Epithelial cell of prostate (primary cell): ENCODE measurements around the gene PLA2G6.
"Not testable (repeated sequence)": the region's sequence is repeated elsewhere in the genome, so short reads cannot be mapped to it uniquely, and the experiment has no call there.

Experiments
- DNase-seq: peaks from one replicate; pipeline ENCODE4 v3.0.0-alpha.2; 2011; ENCODE audit warnings: low read depth, low spot score
- H3K27ac ChIP-seq: fragments of 450-650 bp; 2 replicates; pipeline ENCODE4 v1.5.1; 2017; ENCODE audit warnings: mild to moderate bottlenecking

The PLA2G6 gene

GRCh38 chr22:38191731-38192474 is 10.3 kb upstream of the PLA2G6 start:
- no peak for DNase-seq
- H3K27ac ChIP-seq, result no peak overlapping the region

- no peak for DNase-seq
Measured at GRCh38 chr22:38191055-38191454, 9.4 kb upstream of the PLA2G6 start.

GRCh38 chr22:38190581-38190980 is 9.0 kb upstream of the PLA2G6 start:
- no peak for DNase-seq

More at GRCh38 chr22:38191055-38191454, 9.4 kb upstream of the PLA2G6 start:
- no peak overlapping the region for H3K27ac ChIP-seq

DNA sequence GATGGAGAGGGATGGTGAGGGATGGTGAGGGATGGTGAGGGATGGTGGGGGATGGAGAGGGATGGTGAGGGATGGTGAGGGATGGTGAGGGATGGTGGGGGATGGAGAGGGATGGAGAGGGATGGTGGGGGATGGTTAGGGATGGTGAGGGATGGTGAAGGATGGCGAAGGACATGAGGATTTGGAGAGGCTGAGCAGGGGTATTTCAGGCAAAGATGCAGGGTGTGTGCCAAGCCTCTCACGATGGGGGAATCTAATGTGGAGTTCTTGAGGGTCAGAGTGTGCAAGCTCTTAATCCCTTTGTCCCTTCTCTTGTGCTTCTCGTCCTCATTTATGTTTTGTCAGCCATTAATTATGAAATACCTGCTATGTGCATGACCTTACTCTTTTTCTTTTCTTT is 7.5 kb upstream of the PLA2G6 start:
- no peak for DNase-seq

More at GRCh38 chr22:38190581-38190980, 9.0 kb upstream of the PLA2G6 start:
- no peak overlapping the region for H3K27ac ChIP-seq

GRCh38 chr22:38187413-38188212 is 6.0 kb upstream of the PLA2G6 start:
- no peak for DNase-seq

More for the DNA sequence above, 7.5 kb upstream of the PLA2G6 start:
- H3K27ac ChIP-seq, result no peak overlapping the region

GRCh38 chr22:38186429-38186828 is 4.8 kb upstream of the PLA2G6 start:
- DNase-seq, result no peak
- no peak overlapping the region for H3K27ac ChIP-seq

More at GRCh38 chr22:38187413-38188212, 6.0 kb upstream of the PLA2G6 start:
- H3K27ac ChIP-seq, result no peak overlapping the region

DNA sequence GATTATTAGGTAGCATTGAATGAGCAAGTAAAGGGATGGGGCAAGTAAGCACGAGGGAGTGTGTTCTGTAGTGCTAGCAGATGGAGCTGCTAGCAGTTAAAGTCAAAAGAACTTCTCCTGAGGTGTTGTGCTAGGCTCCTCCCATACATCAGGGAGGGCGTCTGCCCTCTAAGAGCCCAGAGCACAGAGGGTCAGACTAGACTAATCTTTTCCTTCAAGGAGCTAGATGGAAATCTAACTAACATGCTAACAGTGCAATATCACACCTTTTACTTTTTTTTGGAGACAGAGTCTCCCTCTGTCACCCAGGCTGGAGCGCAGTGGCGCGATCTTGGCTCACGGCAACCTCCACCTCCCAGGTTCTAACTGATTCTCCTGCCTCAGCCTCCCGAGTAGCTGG is 3.2 kb upstream of the PLA2G6 start:
- H3K27ac ChIP-seq, result no peak overlapping the region
- no peak for DNase-seq

DNA sequence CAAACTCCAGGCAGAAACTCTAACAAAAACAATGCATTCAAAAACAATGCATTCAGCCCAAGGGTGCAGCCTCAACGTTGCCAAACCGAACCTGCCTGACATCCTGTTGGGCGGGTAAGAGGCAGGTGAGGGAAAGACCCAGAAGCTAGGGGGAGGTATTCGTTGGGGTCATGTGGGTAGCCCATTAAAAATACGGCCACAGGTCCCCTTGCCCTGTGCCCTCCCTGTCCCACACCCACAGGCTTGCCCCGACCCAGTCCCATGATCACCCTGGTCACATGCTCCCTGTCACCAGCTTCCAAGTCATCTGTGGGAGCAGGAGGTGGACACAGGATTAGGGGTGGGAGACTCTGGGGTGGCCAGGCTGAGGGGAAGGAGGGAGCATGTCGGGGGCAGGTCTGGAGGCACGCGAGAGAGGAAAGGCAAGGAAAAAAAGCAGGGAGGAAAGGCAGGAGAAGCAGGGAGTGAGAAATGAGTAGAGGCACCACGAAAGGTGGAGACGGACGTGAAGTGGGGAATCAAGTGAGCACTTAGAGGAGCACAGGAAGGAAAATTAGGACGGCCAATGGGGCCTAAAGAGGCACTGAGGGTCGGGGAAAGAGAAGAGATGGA is 683 bp downstream of the PLA2G6 start:
- DNase-seq, result peak; percentile 70

DNA sequence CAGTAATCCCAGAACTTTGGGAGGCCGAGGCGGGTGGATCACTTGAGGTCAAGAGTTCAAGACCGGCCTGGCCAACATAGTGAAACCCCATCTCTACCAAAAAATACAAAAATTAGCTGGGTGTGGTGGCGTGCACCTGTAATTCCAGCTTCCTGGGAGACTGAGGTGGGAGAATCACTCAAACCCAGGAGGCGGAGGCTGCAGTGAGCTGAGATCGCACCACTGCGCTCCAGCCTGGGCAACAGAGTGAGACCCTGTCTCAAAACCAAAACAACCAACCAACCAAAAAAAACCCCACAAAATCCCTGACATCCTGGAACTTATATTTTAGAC is 3.1 kb downstream of the PLA2G6 start:
- DNase-seq, result not testable (repeated sequence)
- H3K27ac ChIP-seq, result peak overlapping the region; percentile 100

More for the DNA sequence above, 683 bp downstream of the PLA2G6 start:
- H3K27ac ChIP-seq, result peak overlapping the region; percentile 100

DNA sequence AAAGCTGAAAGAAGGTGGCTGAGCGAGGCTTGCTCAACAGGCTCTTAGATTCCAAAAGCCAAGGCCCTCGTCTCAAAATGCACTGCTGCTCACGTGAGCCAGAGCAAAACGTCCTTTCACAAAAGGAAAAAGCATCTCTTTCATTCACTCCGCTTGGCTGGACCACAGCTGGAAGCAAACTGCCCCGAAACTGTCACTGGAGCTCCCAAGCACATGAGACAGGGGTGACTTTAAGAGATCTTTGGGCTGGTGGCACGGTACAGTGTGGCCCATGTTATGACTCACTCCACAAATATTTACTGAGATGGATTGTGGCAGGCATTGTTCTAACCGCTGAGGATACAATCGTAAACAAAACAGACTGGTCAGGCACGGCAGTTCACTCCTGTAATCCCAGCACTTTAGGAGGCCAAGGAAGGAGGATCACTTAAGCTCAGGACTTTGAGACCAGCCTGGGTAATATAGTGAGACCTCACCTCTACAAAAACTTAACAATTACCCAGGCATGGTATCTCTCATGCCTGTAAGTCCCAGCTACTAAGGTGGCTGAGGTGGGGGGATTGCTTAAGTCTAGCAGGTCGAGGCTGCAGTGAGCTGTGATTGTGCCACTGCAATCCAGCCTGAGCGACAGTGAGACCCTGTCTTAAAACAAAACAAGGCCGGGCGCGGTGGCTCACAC is 3.6 kb downstream of the PLA2G6 start:
- H3K27ac ChIP-seq, result peak overlapping the region; percentile 100
- DNase-seq, result no peak

DNA sequence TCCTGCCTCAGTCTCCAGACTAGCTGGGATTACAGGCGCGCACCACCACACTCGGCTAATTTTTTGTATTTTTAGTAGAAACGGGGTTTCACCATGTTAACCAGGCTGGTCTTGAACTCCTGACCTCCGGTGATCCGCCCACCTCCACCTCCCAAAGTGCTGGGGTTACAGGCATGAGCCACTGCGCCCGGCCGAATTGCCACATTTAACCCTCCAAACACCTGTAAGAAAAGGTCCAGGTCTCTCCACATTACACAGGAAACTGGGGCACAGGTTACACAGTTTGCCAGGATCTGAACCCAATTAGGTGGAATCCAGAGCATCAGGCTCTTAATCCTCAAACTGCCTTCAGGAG is 4.1 kb downstream of the PLA2G6 start:
- not testable (repeated sequence) for DNase-seq
- peak overlapping the region; percentile 100 for H3K27ac ChIP-seq

DNA sequence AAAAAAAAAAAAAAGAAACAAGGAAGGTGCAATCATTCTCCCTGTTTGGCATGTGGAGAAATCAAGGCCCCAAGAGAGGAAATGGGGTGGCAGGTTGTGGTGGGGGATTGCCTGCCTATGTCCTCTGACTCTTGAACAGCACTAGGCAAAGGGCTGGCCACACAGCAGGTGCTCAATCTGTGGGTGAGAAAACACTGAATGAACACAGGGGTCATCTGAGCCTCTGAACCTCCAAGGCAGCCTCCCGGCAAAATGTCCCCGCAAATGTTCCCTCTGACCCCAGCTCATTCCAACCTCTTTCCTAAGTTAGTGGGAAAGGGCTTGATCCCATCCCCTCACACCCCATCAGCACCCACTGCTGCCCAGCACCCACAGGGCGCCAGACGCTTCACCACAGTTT is 4.6 kb downstream of the PLA2G6 start:
- H3K27ac ChIP-seq, result peak overlapping the region; percentile 100
- DNase-seq, result no peak

GRCh38 chr22:38176170-38176741 is 5.4 kb downstream of the PLA2G6 start:
- DNase-seq, result no peak
- H3K27ac ChIP-seq, result peak overlapping the region; percentile 100

DNA sequence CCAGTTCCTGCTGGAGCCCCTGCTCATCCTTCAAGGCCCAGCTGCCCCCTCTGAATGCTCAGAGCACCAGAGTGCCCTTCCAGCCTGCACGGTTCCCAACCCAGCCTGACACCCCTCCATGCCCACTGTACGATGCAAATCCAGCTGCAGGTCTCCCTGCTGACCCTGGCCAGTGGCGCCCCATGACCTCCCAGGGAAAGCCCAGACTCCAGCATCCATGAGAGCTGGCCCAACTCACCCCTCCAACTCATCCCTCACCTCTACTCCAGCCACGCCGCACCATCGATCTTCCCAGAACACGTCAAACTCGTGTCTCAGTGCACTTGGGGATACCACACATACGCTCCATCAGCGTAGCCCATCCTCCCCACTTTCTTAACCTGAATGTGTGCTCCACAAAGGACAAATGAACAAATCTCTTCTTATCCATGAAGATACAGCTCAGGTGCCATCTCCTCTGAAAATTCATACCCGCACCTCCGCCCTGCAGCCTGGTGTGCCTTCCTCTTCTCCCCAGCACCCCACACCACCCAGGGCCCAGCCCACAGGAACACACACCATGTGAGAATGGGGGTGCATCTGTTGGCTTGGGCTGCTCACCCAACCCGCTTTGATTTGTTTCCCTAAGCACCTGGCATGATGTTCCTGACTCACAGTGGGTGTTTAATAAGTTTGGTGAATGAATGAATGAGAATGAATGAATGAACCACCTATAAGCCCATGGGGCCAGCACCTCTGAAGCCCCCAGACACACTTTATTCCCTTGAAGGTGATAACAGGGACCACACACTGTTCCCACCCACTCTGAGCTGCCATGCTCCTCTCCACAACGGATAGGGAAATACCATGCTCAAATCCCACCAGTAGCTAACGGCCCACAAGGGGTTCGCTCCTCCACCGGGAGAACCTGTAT is 6.2 kb downstream of the PLA2G6 start:
- H3K27ac ChIP-seq, result peak overlapping the region; percentile 100
- no peak for DNase-seq

DNA sequence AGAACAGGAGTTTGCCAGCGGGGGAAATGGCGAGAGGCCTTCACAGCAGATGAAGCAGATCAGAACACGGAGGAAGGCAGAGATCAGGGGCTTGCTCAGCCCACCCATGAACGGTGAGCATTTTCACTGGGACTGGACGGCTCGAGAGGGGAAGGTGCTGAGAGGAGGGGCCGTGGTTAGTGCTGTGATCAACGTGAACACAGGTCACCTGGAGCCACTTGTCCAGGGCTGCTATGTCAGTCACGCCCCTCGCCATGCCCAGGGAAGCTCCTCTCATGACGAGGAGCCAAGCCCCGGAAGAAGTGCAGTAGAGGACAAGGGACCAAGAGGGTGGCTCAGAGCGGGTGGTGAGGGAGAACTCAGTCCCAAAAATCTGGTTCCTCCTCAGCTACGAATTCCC is 7.0 kb downstream of the PLA2G6 start:
- no peak overlapping the region for H3K27ac ChIP-seq
- DNase-seq, result no peak

- DNase-seq, result no peak
- H3K27ac ChIP-seq, result peak overlapping the region; percentile 88
Measured at GRCh38 chr22:38173641-38173906, 8.1 kb downstream of the PLA2G6 start.

DNA sequence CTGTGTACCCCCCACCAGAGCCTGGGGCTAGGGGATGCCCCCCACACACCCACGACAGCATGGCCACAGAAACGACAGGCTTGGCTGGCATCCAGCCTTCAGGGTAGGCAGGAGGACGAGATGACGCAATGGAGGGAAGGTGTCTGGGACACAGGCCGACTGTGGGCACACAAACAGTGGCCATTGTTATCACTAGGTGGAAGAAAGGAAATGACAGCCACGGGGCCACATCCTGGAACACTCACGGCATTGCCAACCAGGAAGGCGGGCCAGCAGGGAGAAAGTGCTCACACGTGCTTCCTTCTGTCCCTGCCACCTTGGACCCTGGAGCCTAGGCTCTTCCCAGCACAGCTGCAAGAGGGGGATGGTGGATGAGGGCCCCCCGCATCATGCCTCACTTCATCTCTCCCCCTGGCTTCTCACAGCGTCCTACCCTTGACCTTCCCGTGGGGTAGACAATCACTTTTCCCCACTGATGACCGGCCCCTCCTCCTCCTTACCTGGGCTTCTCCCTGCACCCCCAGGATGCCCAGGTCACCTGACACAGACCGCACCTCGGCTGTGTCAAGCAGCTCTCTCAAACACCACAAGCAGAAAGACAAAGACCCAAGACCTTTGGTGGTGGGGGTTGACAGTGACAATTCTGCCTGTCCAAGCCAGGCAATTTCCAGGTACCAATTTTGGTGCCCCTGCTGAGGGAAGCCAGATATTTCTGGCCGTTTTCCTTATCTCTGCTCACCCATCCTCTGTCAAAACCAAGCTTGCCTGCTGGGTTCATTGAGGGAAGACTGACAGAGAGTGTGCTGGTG is 8.6 kb downstream of the PLA2G6 start:
- H3K27ac ChIP-seq, result peak overlapping the region; percentile 88
- no peak for DNase-seq

DNA sequence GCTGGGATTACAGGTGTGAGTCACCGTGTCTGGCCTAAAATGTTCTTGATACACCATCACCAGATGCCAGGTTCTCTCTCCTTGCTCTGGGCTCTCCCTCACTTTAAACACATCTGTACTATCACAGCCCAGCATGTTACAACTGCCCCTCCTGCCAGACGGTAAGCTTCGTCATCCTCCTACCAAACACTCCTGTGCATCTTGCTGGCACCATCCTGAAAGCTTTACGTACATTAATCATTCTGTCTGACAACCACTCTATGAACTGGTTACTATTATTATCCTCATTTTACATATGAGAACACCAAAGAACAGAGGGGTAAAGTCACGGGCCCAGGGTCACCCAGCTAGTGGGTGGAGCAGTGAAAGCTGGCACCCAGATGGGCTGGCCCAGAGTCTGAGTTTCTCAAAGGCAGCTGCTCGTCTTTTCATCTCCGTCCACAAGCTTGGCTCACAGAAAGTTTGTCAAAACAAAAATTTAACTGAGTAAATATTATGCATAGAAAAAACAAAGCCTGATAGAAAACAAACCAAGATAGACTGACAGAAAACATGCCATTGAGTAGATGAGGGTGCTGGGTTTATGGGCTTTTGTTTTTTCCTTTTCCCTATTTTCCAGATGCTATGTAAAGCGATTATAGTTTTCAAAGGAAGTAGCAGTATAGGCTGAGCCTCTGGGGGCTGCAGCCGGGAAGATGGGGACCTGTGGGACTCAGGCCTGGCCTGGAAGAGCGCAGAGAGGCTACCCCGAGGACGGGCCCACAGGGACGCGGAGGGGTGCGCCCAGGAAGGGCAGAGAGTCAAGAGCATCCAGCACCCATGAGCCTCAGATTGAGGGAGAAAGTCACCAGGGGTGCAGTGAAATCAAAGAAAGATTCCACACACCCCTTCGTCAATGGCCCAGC is 9.5 kb downstream of the PLA2G6 start:
- peak; percentile 96 for DNase-seq

More for the DNA sequence above, 9.5 kb downstream of the PLA2G6 start:
- H3K27ac ChIP-seq, result peak overlapping the region; percentile 88
